Non-pigmented ciliary epithelial cell (primary cell): ENCODE data around the gene MEF2A.
"Not testable (repeated sequence)": the region's sequence is repeated elsewhere in the genome, so short reads cannot be mapped to it uniquely, and the experiment has no call there.

ENCODE experiments used
- DNase-seq: peaks from one replicate; pipeline ENCODE4 v3.0.0-alpha.2; 2010; ENCODE audit warnings: low read depth

Gene MEF2A

DNA sequence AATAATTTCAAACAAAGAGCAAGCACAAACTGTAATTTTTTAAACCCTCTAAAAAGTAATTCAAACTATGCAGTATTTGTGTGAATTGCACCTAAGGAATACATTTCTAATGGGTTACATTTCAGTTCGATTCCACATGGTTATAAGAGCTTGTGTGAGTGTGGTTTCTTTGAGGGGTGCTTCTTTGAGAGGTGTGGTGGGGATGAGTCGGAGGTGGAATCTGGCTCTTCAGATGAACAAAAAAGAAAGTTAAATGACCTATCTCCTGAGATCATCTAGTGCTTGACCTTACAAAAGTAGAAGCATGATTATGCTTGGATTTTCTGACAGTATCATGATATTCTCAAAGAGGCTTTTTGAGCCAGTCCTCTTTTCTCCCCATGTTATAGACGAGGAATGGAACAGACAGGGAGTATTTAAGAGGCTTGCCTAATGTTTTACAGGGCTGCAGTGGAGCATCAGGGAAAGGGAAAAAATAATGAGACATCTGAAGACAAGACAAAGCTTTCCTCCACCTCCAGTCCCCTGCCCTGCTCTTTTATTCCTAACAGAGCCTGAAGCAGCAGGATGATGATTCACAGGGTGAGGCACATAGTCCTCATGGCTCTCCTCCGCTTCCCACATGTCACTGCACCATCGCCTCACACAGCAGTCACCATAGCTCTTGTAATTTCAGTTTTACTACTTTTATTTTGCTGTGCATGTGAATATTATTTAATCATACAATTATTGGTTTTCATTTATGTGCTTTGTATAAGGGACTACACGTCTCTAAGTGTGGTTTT is 85.4 kb downstream of the MEF2A start:
- DNase-seq, result no peak

DNA sequence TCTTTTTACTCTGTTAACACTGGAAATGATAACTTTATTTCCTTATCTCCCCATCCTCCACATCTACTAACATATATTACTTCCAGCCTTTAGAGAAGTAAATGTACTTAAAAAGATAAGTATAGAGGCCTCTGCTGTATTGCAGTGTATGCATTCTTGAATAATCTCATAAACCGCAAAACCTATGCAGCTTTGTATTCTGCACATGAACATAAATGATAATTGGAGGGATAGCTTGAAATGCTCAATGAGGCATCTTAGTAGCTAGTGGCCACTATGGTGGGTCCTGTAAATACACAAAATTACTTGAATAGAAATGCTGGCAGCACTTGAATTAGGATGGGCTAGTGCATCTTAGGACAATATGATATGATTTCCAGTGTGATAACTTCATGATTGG is 90.4 kb downstream of the MEF2A start:
- no peak for DNase-seq

DNA sequence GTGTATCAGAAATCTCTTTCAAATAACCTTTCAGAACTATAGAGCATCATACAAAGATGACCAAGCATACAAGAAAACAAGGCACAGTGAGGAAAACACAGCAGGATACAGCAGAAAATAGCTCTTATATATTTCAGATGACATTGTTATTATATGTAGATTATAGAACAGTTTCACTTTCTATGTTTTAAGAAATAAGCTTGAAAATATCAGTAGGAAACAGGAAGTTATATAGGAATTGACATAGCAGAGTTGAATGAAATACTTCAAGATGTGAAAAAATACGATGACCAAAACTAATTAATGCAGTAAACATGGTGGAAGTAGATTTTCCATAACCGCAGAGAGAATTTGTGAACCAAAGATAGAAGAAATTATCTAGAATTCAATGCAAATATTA is 92.2 kb downstream of the MEF2A start:
- DNase-seq, result no peak

DNA sequence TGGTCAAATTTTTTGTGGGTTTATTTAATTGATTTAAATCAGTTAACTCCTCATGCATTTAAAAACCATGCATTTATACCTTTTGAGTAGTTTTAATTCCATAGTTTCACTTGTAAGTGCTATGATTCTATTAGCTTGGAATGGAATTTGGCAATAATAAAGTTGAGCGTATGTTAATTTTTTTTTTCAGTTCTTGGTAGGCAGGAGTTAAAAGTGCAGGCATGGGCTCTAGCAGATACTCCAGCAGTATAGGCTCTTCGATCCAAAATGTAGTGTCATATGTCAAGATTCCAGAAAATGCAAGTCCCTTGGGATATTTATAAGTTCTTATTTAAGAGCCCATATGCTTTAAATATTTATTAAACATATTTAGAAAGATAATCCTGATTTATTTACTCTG is 97.1 kb downstream of the MEF2A start:
- DNase-seq, result no peak

DNA sequence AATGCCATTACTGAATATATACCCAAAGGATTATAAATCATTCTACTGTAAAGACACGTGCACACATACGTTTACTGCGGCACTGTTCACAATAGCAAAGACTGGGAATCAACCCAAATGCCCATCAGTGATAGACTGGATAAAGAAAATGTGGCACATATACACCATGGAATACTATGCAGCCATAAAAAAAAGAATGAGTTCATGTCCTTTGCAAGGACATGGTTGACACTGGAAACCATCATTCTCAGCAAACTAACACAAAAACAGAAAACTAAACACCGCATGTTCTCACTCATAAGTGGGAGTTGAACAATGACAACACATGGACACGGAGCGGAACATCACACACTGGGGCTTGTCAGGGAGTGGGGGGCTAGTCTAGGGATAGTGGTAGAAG is 100.3 kb downstream of the MEF2A start:
- not testable (repeated sequence) for DNase-seq

DNA sequence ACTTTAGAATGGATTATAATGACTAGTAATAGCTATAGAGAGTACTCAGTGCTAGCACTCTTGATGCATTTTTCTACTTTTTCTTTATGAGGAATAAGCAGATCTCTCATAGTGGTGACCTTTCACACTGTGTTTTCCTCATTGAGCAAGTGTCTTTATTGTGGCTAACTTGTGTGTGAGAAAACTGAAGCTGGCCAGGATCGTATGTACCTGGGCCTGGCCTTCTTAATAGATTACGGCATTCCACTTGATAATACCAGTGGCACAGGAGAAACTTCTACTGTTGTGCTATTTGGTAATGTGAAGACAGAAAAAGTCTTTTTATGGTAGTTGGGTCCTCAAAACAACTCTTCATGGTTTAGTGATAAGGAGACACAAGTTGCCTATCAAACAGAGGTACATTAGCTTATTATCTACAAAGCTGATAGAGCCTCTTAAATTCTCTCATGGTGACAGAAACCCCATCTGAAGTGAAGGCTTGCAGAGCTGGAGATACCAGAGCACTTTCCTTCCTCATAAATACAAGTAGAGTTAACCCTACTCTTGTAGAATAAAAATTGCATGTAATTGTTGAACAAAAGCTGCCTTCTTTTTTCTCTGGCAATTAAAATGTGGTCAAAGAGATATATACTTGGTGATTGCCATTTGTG is 102.9 kb downstream of the MEF2A start:
- no peak for DNase-seq

DNA sequence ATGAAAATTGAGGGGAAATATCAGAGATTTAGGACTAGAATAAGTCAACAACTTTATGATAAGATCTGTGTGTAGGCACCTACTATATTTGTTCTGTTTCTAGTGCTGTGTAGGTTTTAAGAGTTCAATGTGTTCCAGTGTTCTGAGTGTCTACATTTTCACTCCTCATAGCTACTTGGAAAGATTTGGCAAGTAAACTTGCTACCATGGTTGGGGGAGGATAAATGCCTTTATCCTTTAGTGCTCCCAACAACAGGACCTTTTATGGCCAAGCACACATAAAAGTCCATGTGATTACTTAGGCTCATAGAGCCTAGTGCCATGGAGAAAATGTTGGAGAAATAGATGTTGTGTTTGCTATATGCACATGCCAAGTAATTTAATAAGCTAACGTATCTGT is 103.5 kb downstream of the MEF2A start:
- DNase-seq, result no peak

DNA sequence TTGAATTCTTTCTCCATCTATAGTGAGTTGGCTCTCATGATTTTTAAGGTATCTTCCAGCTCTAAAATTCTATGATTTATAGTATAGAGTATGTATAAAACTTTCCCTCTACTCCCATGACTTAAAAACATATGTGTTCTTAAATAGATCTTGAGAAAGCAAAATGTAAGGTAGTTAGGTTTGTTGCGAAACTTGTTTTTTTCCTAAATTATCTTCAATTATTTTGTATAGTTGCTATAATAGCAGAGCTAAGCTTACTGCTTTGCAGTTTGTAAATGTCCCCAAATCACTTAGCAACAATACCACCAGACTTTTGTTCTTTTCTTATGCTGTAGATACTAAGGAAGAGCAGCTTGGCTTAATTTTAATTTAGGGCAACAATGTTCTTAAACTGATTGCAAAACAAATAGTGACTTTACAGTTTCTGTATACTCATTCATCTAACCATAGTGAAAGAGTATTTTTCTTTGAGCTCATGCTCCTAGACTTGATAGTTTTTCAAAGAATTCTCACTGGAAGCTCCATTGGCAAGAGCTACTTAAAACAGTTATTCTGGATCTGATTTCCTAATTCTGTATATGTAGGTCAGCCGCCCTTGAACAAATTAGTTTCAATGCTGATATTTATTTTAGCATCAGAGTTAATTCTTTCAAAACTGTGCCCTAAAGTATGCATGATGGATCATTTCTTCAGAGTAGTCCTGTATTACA is 106.3 kb downstream of the MEF2A start:
- DNase-seq, result no peak

DNA sequence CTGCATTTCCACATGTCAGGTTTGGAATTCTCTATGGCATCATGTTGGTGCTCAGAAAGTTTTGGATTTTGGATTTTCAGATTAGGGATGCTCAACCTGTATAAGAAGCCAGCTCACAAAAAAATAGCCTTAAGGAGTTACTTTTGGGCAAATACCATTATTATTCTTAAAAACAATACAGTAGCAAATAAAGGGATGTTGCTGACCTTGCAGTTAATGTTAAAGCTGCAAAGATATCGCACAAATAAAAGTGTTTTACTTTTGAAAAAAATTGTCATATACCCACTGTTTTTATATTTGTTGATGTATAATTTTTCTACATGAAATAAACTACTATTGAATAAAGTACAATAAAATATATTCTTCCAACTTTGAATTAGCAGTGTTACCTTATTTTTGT is 107.3 kb downstream of the MEF2A start:
- no peak for DNase-seq

DNA sequence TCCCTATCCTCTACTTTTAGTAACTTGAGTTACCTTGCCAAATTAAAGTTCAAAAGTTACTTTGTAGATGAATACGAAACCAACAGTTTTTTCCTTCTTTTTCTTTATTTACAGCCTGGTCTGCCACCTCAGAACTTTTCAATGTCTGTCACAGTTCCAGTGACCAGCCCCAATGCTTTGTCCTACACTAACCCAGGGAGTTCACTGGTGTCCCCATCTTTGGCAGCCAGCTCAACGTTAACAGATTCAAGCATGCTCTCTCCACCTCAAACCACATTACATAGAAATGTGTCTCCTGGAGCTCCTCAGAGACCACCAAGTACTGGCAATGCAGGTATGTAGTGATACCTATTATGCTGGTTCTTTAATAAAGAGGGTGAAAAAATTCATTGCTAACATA is 108.5 kb downstream of the MEF2A start:
- no peak for DNase-seq

DNA sequence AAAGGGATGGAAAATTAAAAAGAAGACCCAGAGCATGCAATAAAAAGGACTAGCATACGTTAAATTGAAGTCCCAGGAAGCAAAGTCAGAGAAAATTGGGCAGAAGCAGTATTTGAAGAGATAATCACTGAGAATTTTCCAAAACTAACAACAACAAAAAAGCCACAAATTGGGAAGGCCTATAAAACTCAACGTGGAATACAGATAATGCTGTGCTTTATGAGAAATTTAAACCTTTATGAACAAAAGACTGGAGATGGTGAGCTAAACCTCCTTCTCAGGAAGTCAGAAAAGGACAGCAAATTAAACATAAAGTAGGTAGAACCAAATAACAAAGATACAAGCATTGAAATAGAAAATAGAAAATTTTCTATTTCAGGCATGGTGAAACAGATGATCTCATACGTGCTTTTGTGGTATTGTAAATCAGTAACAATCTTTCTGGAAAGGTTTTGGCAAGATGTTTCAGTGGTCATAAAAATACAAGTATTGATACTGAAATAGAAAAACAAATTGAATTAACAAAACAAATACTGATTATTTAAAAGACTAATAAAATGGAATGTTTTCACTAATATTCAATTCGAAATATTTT is 111.9 kb downstream of the MEF2A start:
- no peak for DNase-seq

DNA sequence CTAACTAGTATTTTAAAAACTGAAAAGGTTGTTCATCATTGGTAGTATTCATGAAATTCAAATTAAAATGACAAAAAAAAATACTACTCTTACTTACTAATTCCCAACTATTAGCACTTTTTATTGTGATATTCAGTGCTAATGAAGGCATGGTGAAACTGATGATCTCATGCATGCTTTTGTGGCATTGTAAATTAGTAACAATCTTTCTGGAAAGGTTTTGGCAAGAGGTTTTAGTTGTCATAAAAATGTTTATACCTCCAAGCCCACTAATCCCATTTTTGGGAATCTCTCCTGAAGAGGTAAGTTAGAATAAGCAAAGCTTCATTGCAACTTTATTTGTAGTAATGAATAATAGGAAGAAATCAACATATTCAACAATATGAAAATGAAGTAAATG is 114.5 kb downstream of the MEF2A start:
- DNase-seq, result no peak

DNA sequence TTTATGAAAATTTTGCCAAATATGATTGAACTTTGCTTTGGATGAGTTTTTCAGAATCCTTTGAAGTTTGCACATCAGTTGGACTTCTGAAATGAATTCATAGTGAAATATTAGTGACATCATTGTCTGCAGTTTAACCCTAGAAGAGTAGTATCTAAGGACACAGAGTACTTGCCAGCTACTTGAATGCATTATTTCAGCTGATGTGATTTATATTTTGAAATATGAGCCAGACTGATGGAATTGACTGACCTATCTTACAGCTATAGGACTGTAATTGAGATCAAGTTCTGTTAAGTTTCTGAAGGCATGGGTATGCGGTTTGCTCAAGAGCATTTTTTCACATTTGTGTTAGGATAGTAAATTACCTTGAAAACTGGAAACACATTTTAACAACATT is 116.2 kb downstream of the MEF2A start:
- DNase-seq, result no peak

DNA sequence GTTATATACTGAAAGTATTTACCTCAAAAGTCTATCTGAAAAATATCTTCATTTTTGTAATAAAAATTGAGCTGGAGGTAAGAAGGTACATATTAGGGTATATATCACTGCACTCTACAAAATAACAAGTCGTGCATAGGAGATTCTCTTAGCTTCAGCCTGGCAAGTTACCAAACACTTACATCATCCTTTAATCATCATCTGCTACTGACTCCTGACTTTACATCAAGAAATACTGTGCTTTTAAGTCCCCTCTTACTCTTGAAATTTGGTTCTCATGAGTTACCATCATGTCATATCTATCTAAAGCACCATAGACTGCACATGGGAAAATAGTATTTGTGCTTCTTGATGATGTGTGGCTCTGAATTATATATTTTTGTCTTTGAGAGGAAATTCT is 116.7 kb downstream of the MEF2A start:
- peak; percentile 91 for DNase-seq

DNA sequence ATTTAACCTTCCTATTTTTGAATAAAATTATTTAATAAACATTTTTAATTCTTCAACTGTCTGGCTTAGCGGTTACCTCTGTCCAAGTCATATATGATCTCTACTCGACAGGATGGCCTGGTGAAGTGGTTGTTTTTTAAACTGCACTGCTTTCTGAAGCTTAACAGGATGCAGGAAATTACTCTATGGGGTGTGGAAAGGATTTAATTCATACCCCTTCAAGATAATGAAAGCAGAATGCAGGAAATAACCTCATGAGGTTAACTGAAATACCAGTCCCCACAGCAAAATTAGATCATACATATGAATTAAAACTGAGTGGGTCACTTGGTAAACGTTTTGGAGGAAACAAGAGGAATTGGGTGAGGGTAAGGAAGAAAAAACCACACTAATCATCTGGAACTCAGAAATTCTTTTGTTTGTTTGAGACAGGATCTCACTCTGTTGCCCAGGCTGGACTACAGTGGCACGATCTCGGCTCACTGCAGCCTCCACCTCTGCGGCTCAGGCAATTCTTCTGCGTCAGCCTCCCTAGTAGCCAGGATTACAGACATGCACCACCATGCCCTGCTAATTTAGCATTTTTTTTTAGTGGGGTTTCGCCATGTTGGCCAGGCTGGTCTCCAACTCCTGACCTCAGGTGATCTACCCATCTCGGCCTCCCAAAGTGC is 117.4 kb downstream of the MEF2A start:
- DNase-seq, result peak; percentile 46

DNA sequence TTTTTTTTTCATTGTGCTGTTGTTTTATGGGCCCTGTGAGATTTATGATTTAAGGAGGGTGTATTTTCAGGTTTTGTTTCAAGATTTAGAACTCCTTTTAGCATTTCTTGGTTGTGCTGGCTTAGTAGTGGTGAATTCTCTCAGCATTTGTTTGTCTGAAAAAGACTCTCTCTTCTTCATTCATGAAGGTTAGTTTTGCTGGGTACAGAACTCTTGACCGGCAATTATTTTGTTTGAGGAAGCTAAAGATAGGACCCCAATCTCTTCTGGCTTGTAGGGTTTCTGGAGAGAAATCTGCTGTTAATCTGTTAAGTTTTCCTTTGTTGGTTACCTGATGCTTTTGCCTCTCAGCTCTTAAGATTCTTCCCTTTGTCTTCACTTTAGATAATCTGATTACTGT is 120.5 kb downstream of the MEF2A start:
- no peak for DNase-seq

DNA sequence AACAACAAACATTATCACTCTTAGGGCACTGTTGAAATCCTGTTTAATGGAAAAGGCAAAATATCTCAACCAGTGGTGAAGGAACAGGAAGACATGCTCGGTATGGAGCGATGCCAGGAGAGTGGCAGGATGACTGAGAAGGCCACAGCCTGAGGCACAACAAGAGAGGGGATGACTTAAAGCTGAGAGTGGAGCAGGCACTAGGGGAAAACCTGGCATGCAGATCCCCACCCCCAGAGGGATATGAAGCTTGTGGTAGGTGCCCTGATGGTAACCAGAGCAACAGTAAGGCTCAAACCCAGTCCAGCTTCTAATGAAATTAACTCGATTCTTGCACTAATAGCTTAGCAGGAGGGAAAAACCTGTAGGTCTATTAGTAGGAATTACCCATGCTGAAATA is 127.0 kb downstream of the MEF2A start:
- no peak for DNase-seq

DNA sequence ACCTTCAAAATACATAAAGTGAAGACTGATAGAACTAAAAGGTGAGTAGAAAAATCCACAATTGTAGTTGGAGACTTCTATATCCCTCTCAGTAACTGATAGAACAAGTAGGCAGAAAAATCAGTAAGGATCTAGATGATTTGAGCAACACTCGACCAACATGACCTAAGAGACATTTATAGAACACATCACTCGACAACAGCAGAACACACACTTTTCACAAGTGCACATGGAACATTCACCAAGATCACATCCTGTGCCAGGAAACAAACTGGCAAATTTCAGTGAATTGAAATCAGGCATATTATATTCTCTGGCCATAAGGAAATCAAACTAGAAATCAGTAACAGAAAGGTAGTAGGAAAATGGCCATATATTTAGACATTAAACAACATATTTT is 130.3 kb downstream of the MEF2A start:
- DNase-seq, result no peak

DNA sequence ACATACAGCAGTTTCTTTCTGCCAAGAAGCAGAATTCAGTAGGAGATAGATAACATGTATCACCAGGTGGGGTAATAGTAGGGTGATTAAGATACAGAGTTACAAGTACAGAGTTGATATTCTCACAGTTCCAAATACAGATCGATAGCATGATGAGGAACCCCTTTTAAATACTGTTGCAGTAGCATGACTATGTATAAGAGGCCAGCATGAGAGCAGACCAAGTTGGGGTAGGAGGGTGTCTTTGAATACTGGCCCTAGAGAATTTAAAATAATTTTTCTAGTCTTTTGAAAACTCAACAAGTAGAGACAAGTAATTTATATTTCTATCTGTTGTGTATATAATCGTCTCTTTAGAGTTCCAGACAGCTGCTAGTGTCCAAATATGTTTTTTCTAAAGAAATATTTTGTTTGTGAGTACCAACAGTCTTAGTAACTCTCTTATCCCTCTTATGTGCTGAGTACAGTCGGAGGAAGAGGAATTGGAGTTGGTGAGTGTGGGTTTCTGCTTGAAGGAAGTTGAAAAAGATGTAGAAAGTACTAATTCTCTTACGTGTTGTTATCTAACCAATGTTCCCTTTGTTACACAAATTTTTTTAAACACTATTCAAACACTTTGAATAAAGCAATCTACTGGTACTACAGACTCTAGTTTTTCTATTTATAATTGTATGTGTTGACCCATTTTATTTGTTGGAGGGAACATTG is 137.3 kb downstream of the MEF2A start:
- peak; percentile 47 for DNase-seq

DNA sequence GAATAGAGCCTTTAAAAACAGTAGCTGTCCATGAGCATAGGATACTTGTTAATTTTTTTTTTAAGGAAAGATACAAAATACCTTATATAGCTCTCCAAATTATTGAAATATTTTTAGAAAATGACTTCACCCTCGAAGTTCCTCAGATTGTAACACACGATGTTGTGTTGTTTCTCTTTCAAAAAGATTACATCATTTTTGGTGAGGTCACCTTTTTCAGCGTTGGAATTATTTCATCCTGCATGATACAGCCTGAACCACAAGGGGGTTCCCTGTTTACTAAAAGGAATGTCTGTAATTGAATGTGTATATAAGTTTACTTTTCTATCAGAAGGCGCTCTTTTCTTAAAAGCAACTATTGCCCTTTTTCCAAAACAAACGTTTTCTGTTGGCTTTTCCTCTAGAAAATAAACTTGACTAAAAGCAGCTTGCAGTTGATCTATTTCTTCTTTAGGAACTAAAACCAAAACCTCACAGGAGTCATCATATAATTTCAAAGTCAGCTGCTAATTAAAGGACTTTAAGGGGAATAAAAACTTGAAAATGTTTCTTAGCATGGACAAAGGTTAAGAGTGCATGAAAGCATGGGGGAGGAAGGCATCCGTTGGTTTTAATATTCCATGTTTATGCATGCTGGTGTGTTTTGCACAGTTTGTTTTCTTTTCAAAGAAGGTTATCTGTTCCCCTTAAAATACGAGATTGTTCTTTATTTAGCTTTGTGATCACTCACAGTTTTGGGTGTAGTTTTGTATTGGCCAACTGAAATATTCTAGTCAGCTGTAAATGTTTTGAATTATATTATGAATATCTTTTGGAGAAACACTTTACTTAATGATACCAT is 138.0 kb downstream of the MEF2A start:
- peak; percentile 86 for DNase-seq

DNA sequence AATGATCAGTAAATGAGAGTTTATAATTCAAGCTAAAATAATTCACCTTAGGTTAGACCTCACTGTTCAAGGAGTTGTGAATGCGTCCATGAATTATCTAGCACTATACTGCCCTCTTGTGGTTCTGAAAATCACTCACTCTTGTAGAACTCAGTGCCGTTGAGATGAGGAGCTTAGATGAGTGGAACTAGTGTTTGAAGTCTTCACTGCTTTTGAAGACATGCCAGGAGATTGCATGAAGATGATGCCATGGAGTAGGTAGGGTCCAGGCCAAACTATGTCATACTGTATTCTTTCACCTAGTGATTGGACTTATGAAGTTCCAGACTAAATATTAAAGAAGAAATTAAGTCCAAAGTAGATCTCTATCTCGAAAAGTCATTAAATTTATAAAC is 138.7 kb downstream of the MEF2A start:
- peak; percentile 79 for DNase-seq
